Caco-2 (cell line): ENCODE data around the gene PDCD11. TPM values are rescaled to one million over a fixed set of nuclear protein-coding genes. Genes with fewer than 3 reads are reported as not detected.

Source experiments
- BruUV-seq: library from RNA; stranded (reverse); fragments of 400-500 nt; replicated peaks from 2 replicates; lab custom pipeline; 2021; lab: Mats Ljungman, UMichigan
- CTCF ChIA-PET: fragments of 300-600 bp; sonication (Branson Sonifier 250); formaldehyde crosslinking; loops from one replicate; lab custom pipeline; 2022; ENCODE audit warnings: antibody characterized with exemption; lab: Charles Lee
- POLR2A ChIA-PET: fragments of 300-600 bp; sonication (Branson Sonifier 250); formaldehyde crosslinking; loops from one replicate; lab custom pipeline; 2022; ENCODE audit warnings: antibody characterized with exemption; lab: Charles Lee
- DNase-seq, 2 experiments: peaks; one replicate each; pipeline versions ENCODE4 v3.0.0 to v3.0.0-alpha.2; 2020 to 2022
- H3K27me3 ChIP-seq: replicated peaks from 2 replicates; pipeline ENCODE4 v1.6.0; 2011; ENCODE audit warnings: low read length; ENCODE audit not compliant: control insufficient read depth, insufficient read depth
- H3K36me3 ChIP-seq: 2 replicates; pipeline ENCODE4 v1.5.1; 2011; ENCODE audit warnings: low read length; ENCODE audit not compliant: control insufficient read depth, insufficient read depth
- H3K4me1 ChIP-seq: fragments of 250-450 bp; sonication (Bioruptor Pico); 2 replicates; pipeline ENCODE4 v1.5.1; 2020; ENCODE audit warnings: mild to moderate bottlenecking
- H3K4me3 ChIP-seq: 2 replicates; pipeline ENCODE4 v1.5.1; 2011; ENCODE audit warnings: low read depth, mild to moderate bottlenecking, control low read depth, low read length
- H3K9me3 ChIP-seq: fragments of 250-450 bp; sonication (Bioruptor Pico); 2 replicates; pipeline ENCODE4 v1.5.1; 2020; ENCODE audit warnings: mild to moderate bottlenecking, moderate library complexity
- H3K27ac Mint-ChIP-seq: one replicate; pipeline ENCODE4 v1.8.0; 2022; ENCODE audit warnings: mixed read lengths; ENCODE audit not compliant: unreplicated experiment
- H3K27me3 Mint-ChIP-seq: one replicate; pipeline ENCODE4 v1.8.0; 2022; ENCODE audit warnings: mixed read lengths; ENCODE audit not compliant: insufficient read depth, unreplicated experiment
- H3K36me3 Mint-ChIP-seq: one replicate; pipeline ENCODE4 v1.8.0; 2022; ENCODE audit warnings: mild to moderate bottlenecking, mixed read lengths; ENCODE audit not compliant: insufficient read depth, unreplicated experiment
- H3K4me1 Mint-ChIP-seq: one replicate; pipeline ENCODE4 v1.8.0; 2022; ENCODE audit warnings: low read depth, mixed read lengths; ENCODE audit not compliant: unreplicated experiment
- H3K4me3 Mint-ChIP-seq: one replicate; pipeline ENCODE4 v1.8.0; 2022; ENCODE audit warnings: mild to moderate bottlenecking, moderate library complexity, mixed read lengths; ENCODE audit not compliant: unreplicated experiment
- H3K9me3 Mint-ChIP-seq: one replicate; pipeline ENCODE4 v1.8.0; 2022; ENCODE audit warnings: mixed read lengths; ENCODE audit not compliant: unreplicated experiment
- CTCF ChIP-seq, 2 experiments: fragments of 200-600 bp in 1 of 2; IDR thresholded peaks; 1 replicate in 1 of 2; 2 replicates in 1 of 2; pipeline versions ENCODE4 v1.5.1 to v1.8.0; 2011 to 2022; ENCODE audit warnings: antibody characterized with exemption in 1 of 2, control low read depth in 1 of 2, inconsistent platforms in 1 of 2, low read depth in 1 of 2, low read length in 1 of 2, mild to moderate bottlenecking in 1 of 2, moderate library complexity in 1 of 2; ENCODE audit not compliant: insufficient read depth in 1 of 2, severe bottlenecking in 1 of 2, unreplicated experiment in 1 of 2
- intact Hi-C: fragments of 100-400 bp; cut with micrococcal nuclease; formaldehyde crosslinking; loops from one replicate; pipeline ENCODE4 v1.10.0; 2022; ENCODE audit not compliant: unreplicated experiment
- total RNA-seq: library from RNA; stranded (reverse); gene quantifications from 2 replicates; pipeline ENCODE4 v1.2.3, GENCODE V29; 2022

The PDCD11 gene
- total RNA-seq, 1 experiment from 2014 or later = 55.3 TPM

GRCh38 chr10:103487410-103487708, 90.9 kb downstream of the PDCD11 start:
- DNase-seq = no peak
- Mint-ChIP-seq H3K4me3 (no peak overlapping the region), H3K27ac (no peak overlapping the region), H3K9me3 (no peaks in the 10 kb centered on the region), H3K36me3 (no peaks in the 10 kb centered on the region), H3K27me3 (no peaks in the 10 kb centered on the region), H3K4me1 (peaks cover 12% of the 10 kb centered on the region)
- no peaks in the 10 kb centered on the region for H3K27me3 ChIP-seq
- intact Hi-C loops = loop anchor here (5.0 kb wide), 2 partner anchors 35 to 105 kb away; partner anchors contain the start of gene CALHM2
- ChIA-PET CTCF (no interaction called here), POLR2A (no interaction called here)
- no peak for TF ChIP-seq CTCF (IDR thresholded peaks at IDR 0.05; ENCODE audit: insufficient read depth in 1 of 2, low read depth in 1 of 2, low read length in 1 of 2, severe bottlenecking in 1 of 2, unreplicated experiment in 1 of 2)
- H3K4me3 ChIP-seq = no peak overlapping the region
- no peaks in the 10 kb centered on the region for H3K9me3 ChIP-seq
- no peaks in the 10 kb centered on the region for H3K36me3 ChIP-seq
- BruUV-seq = no TSS peak
- peaks cover 9% of the 10 kb centered on the region for H3K4me1 ChIP-seq

GRCh38 chr10:103490986-103491314, 94.5 kb downstream of the PDCD11 start:
- Mint-ChIP-seq H3K9me3 (no peaks in the 10 kb centered on the region), H3K27me3 (peaks cover 3% of the 10 kb centered on the region), H3K27ac (no peak overlapping the region), H3K4me1 (peaks cover 14% of the 10 kb centered on the region), H3K36me3 (no peaks in the 10 kb centered on the region), H3K4me3 (no peak overlapping the region)
- no TSS peak for BruUV-seq
- TF ChIP-seq CTCF (IDR thresholded peaks at IDR 0.05; ENCODE audit: insufficient read depth in 1 of 2, low read depth in 1 of 2, low read length in 1 of 2, severe bottlenecking in 1 of 2, unreplicated experiment in 1 of 2) = no peak
- Histone ChIP-seq H3K9me3 (no peaks in the 10 kb centered on the region), H3K27me3 (peaks cover 3% of the 10 kb centered on the region; the same call in 1 of the 2 replicates), H3K4me3 (no peak overlapping the region), H3K36me3 (no peaks in the 10 kb centered on the region), H3K4me1 (peaks cover 23% of the 10 kb centered on the region)
- intact Hi-C loops = loop anchor here (5.0 kb wide), 1 partner anchor 86 kb away; no protein-coding TSS in a partner anchor
- POLR2A ChIA-PET = interaction anchor here (0.6 kb wide), 1 partner anchor 62 kb away, joined by 3 read pairs; no protein-coding TSS in a partner anchor
- no peak for DNase-seq
- CTCF ChIA-PET = no interaction called here

- CTCF ChIA-PET = no interaction called here
- H3K36me3 ChIP-seq = no peaks in the 10 kb centered on the region
- POLR2A ChIA-PET = no interaction called here
- Mint-ChIP-seq H3K4me3 (peak overlapping the region; percentile 2), H3K36me3 (no peaks in the 10 kb centered on the region), H3K27ac (no peak overlapping the region), H3K9me3 (no peaks in the 10 kb centered on the region), H3K27me3 (peaks cover 3% of the 10 kb centered on the region), H3K4me1 (peaks cover 14% of the 10 kb centered on the region)
- DNase-seq = peak; percentile 45 to 69
- intact Hi-C loops = loop anchor here (5.0 kb wide), 1 partner anchor 85 kb away; no protein-coding TSS in a partner anchor
- no peaks in the 10 kb centered on the region for H3K9me3 ChIP-seq
- TF ChIP-seq CTCF (IDR thresholded peaks at IDR 0.05; ENCODE audit: insufficient read depth in 1 of 2, low read depth in 1 of 2, low read length in 1 of 2, severe bottlenecking in 1 of 2, unreplicated experiment in 1 of 2) = no peak
- peaks cover 23% of the 10 kb centered on the region for H3K4me1 ChIP-seq
- H3K27me3 ChIP-seq = peaks cover 3% of the 10 kb centered on the region; the same call in 1 of the 2 replicates
- H3K4me3 ChIP-seq = no peak overlapping the region
- BruUV-seq = no TSS peak
These were observed 95.4 kb downstream of the PDCD11 start for GRCh38 chr10:103491729-103492364.
